GM19452 (cell line): ENCODE measurements around the gene FHAD1.
"Not testable (repeated sequence)": the region's sequence is repeated elsewhere in the genome, so short reads cannot be mapped to it uniquely, and the experiment has no call there.

Experiments
- ATAC-seq: cut with Tn5 transposase; IDR thresholded peaks from one replicate; pipeline ENCODE4 v1.9.1; 2021; ENCODE audit not compliant: unreplicated experiment

FHAD1 gene

GRCh38 chr1:15275921-15276683 is 29.1 kb downstream of the FHAD1 start:
- ATAC-seq, result no peak

- ATAC-seq, result no peak
Measured at GRCh38 chr1:15276691-15277446, 29.8 kb downstream of the FHAD1 start.

- ATAC-seq, result no peak
Measured at GRCh38 chr1:15277447-15277838, 30.4 kb downstream of the FHAD1 start.

GRCh38 chr1:15277933-15278332 is 30.9 kb downstream of the FHAD1 start:
- no peak for ATAC-seq

- no peak for ATAC-seq
Measured at GRCh38 chr1:15279576-15280230, 32.7 kb downstream of the FHAD1 start.

- ATAC-seq, result no peak
Measured at GRCh38 chr1:15280416-15280815, 33.4 kb downstream of the FHAD1 start.

- ATAC-seq, result no peak
Measured at GRCh38 chr1:15282038-15282437, 35.0 kb downstream of the FHAD1 start.

GRCh38 chr1:15282810-15283474 is 35.9 kb downstream of the FHAD1 start:
- no peak for ATAC-seq

- ATAC-seq, result no peak
Measured at GRCh38 chr1:15283526-15283925, 36.5 kb downstream of the FHAD1 start.

- ATAC-seq, result no peak
Measured at GRCh38 chr1:15286452-15286851, 39.4 kb downstream of the FHAD1 start.

GRCh38 chr1:15287035-15287979 is 40.3 kb downstream of the FHAD1 start:
- ATAC-seq, result no peak

GRCh38 chr1:15288173-15288926 is 41.3 kb downstream of the FHAD1 start:
- ATAC-seq, result no peak

- no peak for ATAC-seq
Measured at GRCh38 chr1:15289251-15289651, 42.2 kb downstream of the FHAD1 start.

- no peak for ATAC-seq
Measured at GRCh38 chr1:15290382-15290781, 43.4 kb downstream of the FHAD1 start.

GRCh38 chr1:15295696-15296095 is 48.7 kb downstream of the FHAD1 start:
- ATAC-seq, result no peak

- ATAC-seq, result no peak
Measured at GRCh38 chr1:15296585-15297321, 49.7 kb downstream of the FHAD1 start.

- ATAC-seq, result not testable (repeated sequence)
Measured at GRCh38 chr1:15297975-15298374, 51.0 kb downstream of the FHAD1 start.

GRCh38 chr1:15299179-15299578 is 52.2 kb downstream of the FHAD1 start:
- ATAC-seq, result no peak

GRCh38 chr1:15299806-15300205 is 52.8 kb downstream of the FHAD1 start:
- ATAC-seq, result no peak
